HepG2 (cell line): ENCODE results near the gene VAPB. TPM values are rescaled to one million over a fixed set of nuclear protein-coding genes. Genes with fewer than 3 reads are reported as not detected.

Experiments
- ATAC-seq: fragments of 200-7000 bp; cut with Tn5 transposase; 3 replicates; pipeline ENCODE4 v1.9.1; 2020; ENCODE audit warnings: mild to moderate bottlenecking, moderate library complexity
- BruUV-seq: library from RNA; stranded (reverse); fragments of 400-500 nt; replicated peaks from 2 replicates; lab custom pipeline; 2021; lab: Mats Ljungman, UMichigan
- CTCF ChIA-PET: fragments of 300-600 bp; formaldehyde crosslinking; extraction: SDS; loops from one replicate; lab custom pipeline; 2021; ENCODE audit warnings: low total read pairs, inconsistent platforms, low intra/inter-chr PET ratio; lab: Yijun Ruan, JAX
- POLR2A ChIA-PET: fragments of 350-600 bp; sonication (Branson Sonifier 250); formaldehyde crosslinking; loops from one replicate; lab custom pipeline; 2020; ENCODE audit warnings: antibody characterized with exemption, inconsistent platforms; lab: Yijun Ruan, JAX
- DNase-seq: peaks from one replicate; pipeline ENCODE4 v3.0.0-alpha.2; 2015; ENCODE audit warnings: low spot score
- FAIRE-seq: peaks from 3 replicates; lab custom pipeline; 2011; peaks lifted over from hg19 to GRCh38; lab: Jason Lieb, UNC
- H2AFZ ChIP-seq: one replicate; pipeline ENCODE4 v1.6.1; 2011; ENCODE audit warnings: low read length, inconsistent platforms
- H3K27ac ChIP-seq: fragments of 300-600 bp; 3 replicates; pipeline ENCODE4 v1.8.0; 2011; ENCODE audit warnings: mixed run types, mild to moderate bottlenecking, mixed read lengths, low read length, inconsistent platforms; ENCODE audit not compliant: insufficient read depth; ENCODE audit errors: extremely low read length
- H3K27me3 ChIP-seq, 2 experiments: fragments of 200-600 bp in 1 of 2; 2 replicates in 1 of 2; 3 replicates in 1 of 2; pipeline versions ENCODE4 v1.6.0 to v1.8.0; 2011; ENCODE audit warnings: low read length in 2 of 2, mild to moderate bottlenecking in 2 of 2, moderate library complexity in 2 of 2, inconsistent platforms in 1 of 2; ENCODE audit not compliant: insufficient read depth in 2 of 2, control insufficient read depth in 1 of 2
- H3K36me3 ChIP-seq, 2 experiments: fragments of 200-600 bp in 1 of 2; replicated peaks in 1 of 2; 2 replicates in 1 of 2; 3 replicates in 1 of 2; pipeline versions ENCODE4 v1.5.1 to v1.8.0; 2011; ENCODE audit warnings: low read length in 2 of 2, inconsistent platforms in 1 of 2; ENCODE audit not compliant: insufficient read depth in 2 of 2, control insufficient read depth in 1 of 2
- H3K4me1 ChIP-seq: 2 replicates; pipeline ENCODE4 v1.5.1; 2012; ENCODE audit warnings: low read length, inconsistent platforms; ENCODE audit not compliant: insufficient read depth
- H3K4me2 ChIP-seq: 2 replicates; pipeline ENCODE4 v1.6.0; 2011; ENCODE audit warnings: low read depth, low read length, inconsistent platforms
- H3K4me3 ChIP-seq, 3 experiments: fragments of 200-600 bp in 1 of 3; sonication (generic), shearing (Covaris generic) in 1 of 3; replicated peaks in 1 of 3; 2 replicates each; pipeline ENCODE4 v1.5.1; 2011 to 2016; ENCODE audit warnings: low read length in 3 of 3, inconsistent platforms in 2 of 3, low read depth in 2 of 3, mild to moderate bottlenecking in 2 of 3, control low read depth in 1 of 3, mixed read lengths in 1 of 3; ENCODE audit not compliant: insufficient read depth in 1 of 3
- H3K79me2 ChIP-seq: one replicate; pipeline ENCODE4 v1.6.1; 2011; ENCODE audit warnings: low read length, inconsistent platforms; ENCODE audit not compliant: insufficient read depth
- H3K9ac ChIP-seq: 2 replicates; pipeline ENCODE4 v1.6.0; 2011; ENCODE audit warnings: mild to moderate bottlenecking, low read depth, low read length, inconsistent platforms; ENCODE audit not compliant: insufficient read depth
- H3K9me3 ChIP-seq: 2 replicates; pipeline ENCODE4 v1.5.1; 2012; ENCODE audit warnings: mild to moderate bottlenecking, low read length
- H4K20me1 ChIP-seq: 2 replicates; pipeline ENCODE4 v1.6.0; 2011; ENCODE audit warnings: inconsistent platforms, mild to moderate bottlenecking, low read length, moderate library complexity; ENCODE audit not compliant: insufficient read depth
- CENPX ChIP-seq: sonication (generic); formaldehyde crosslinking; IDR thresholded peaks from 2 replicates; pipeline ENCODE4 v1.9.0; 2021; ENCODE audit warnings: mild to moderate bottlenecking, missing genetic modification reagents, moderate library complexity
- ISX ChIP-seq: sonication (generic); formaldehyde crosslinking; conservative IDR thresholded peaks from 2 replicates; pipeline ENCODE4 v1.5.0; 2020; ENCODE audit warnings: missing genetic modification reagents
- KDM2A ChIP-seq: sonication (generic); formaldehyde crosslinking; IDR thresholded peaks from 2 replicates; pipeline ENCODE4 v1.4.0; 2020; ENCODE audit warnings: low read depth, missing genetic modification reagents, borderline replicate concordance
- KMT2A ChIP-seq: sonication (generic); formaldehyde crosslinking; IDR thresholded peaks from 2 replicates; pipeline ENCODE4 v1.4.0; 2020; ENCODE audit warnings: missing genetic modification reagents
- MAFK ChIP-seq, 2 experiments: IDR thresholded peaks in 1 of 2; conservative IDR thresholded peaks in 1 of 2; 2 replicates each; pipeline ENCODE4 v1.6.1; 2011; ENCODE audit warnings: improper control_type of control experiment in 2 of 2, low read length in 2 of 2
- ZNF737 ChIP-seq: sonication (generic); formaldehyde crosslinking; IDR thresholded peaks from 2 replicates; pipeline ENCODE4 v1.5.0; 2020; ENCODE audit warnings: missing genetic modification reagents, mild to moderate bottlenecking, borderline replicate concordance
- WGBS: methylation state at CpG from one replicate; pipeline ENCODE4 v1.1.6; 2017; ENCODE audit warnings: low lambda C conversion rate; 5-methylcytosine and 5-hydroxymethylcytosine counted together
- in situ Hi-C: cut with HindIII; loops from 2 replicates; pipeline ENCODE4 v1.10.0; 2017; ENCODE audit warnings: low pct_unique_long_range_greater_than_20kb; ENCODE audit not compliant: extremely low pct_ligation_motif_present
- intact Hi-C: fragments of 100-400 bp; cut with micrococcal nuclease; formaldehyde crosslinking; loops from one replicate; pipeline ENCODE4 v1.10.0; 2022; ENCODE audit not compliant: unreplicated experiment
- polyA plus RNA-seq, 8 experiments: library from polyadenylated mRNA; depleted of rRNA in 3 of 8; stranded (reverse) in 7 of 8; unstranded in 1 of 8; fragments of >200 nt; fragmentation: Illumina TruSeq in 4 of 8; extraction: Trizol in 4 of 8; gene quantifications; 2 replicates each; pipeline versions ENCODE4 v1.2.1 to v1.2.3, GENCODE V29; 2011 to 2016; ENCODE audit warnings: low read depth in 4 of 8, missing spikeins in 1 of 8, mixed read lengths in 1 of 8; ENCODE audit not compliant: insufficient read depth in 1 of 8
- total RNA-seq, 5 experiments: library from RNA; depleted of rRNA; stranded (reverse); fragments of >200 nt; fragmentation: Illumina TruSeq; extraction: Trizol; gene quantifications; 2 replicates each; pipeline ENCODE4 v1.2.3, GENCODE V29; 2016; ENCODE audit warnings: low read depth in 1 of 5

VAPB gene
- total and polyA plus RNA-seq, 2 of the 13 experiments (the other 11 are each of a cell fraction or from before 2014, with no cell fraction given), result 18.6 to 48.5 TPM

DNA sequence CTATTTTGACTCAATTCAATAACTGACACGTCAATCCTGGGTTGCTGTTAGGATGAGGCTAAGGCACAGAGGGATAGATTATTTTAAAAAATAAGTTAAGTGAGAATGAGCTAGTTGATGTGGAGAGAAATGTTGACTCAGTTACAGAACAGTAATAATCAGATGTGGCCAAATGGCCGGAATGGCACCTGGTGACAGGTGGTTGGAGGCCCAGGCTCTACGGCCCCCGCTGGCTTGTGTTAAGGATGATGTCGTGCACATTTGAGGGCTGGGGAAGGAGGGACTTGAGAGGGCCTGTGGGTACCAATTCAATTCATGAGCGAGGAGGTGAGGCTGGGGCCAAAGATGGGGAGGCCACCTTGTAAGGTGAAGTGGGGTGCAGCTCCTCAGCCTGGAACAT, 94.4 kb downstream of the VAPB start:
- Histone ChIP-seq H3K4me3 (no peak overlapping the region), H3K27me3 (peaks cover 0 to 21% of the 10 kb centered on the region in 2 experiments; a peak in 2 of 5 replicates), H3K79me2 (no peaks in the 10 kb centered on the region), H3K9ac (no peak overlapping the region), H3K9me3 (peaks cover 17% of the 10 kb centered on the region), H3K36me3 (no peaks in the 10 kb centered on the region), H3K4me1 (no peaks in the 10 kb centered on the region), H3K27ac (no peak overlapping the region), H3K4me2 (no peak overlapping the region), H4K20me1 (no peaks in the 10 kb centered on the region), H2AFZ (no peak overlapping the region)
- no peak for DNase-seq
- intact Hi-C loops, result no loop called here
- in situ Hi-C loops, result loop anchor here (10.0 kb wide), 1 partner anchor 361 kb away; no protein-coding TSS in a partner anchor
- CTCF ChIA-PET, result no interaction called here
- POLR2A ChIA-PET, result no interaction called here
- FAIRE-seq, result no peak
- ATAC-seq, result no peak
- 12% methylated on average over 6 of the region's 6 CpGs for WGBS
- no TSS peak for BruUV-seq
- TF ChIP-seq CENPX (CRISPR knock-in tag) (no peak), KMT2A (CRISPR knock-in tag) (no peak), KDM2A (CRISPR knock-in tag) (no peak), ISX (CRISPR knock-in tag) (no peak)

DNA sequence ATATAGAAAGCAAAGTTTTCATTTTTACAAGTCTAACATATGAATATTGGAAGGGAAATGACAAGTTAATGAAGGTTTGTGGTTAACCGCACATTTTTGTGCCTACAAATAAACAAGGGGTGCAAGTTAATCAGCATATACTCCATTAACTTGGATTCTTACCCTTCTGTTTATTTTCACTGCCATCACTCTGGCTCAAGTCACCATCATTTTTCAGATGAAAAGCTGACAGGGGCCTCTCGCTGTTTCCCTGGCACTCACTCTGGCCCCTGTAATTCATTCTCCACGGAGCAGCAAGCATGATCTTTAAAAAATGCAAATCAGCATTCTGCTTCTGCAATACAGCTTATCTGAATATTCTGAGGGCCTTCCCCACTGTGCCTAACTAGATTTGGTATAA, 96.4 kb downstream of the VAPB start:
- ATAC-seq (no peak), DNase-seq (no peak)
- H3K27me3 ChIP-seq, result peaks cover 0 to 21% of the 10 kb centered on the region in 2 experiments; a peak in 2 of 5 replicates

More for the DNA sequence above, 96.4 kb downstream of the VAPB start:
- ChIA-PET CTCF (no interaction called here), POLR2A (no interaction called here)
- H3K79me2 ChIP-seq, result no peaks in the 10 kb centered on the region
- H3K27ac ChIP-seq, result no peak overlapping the region
- BruUV-seq, result no TSS peak
- H3K9me3 ChIP-seq, result peaks cover 17% of the 10 kb centered on the region
- intact Hi-C loops (no loop called here), in situ Hi-C loops (loop anchor here (10.0 kb wide), 1 partner anchor 359 kb away; no protein-coding TSS in a partner anchor)
- no peak overlapping the region for H2AFZ ChIP-seq
- no peaks in the 10 kb centered on the region for H4K20me1 ChIP-seq
- no peak overlapping the region for H3K9ac ChIP-seq
- FAIRE-seq, result no peak
- no peaks in the 10 kb centered on the region for H3K36me3 ChIP-seq
- H3K4me3 ChIP-seq, result no peak overlapping the region
- H3K4me2 ChIP-seq, result no peak overlapping the region
- 17% methylated on average over 3 of the region's 3 CpGs for WGBS
- no peaks in the 10 kb centered on the region for H3K4me1 ChIP-seq
- TF ChIP-seq MAFK (conservative IDR thresholded peaks at IDR 0.05 in 1 of 2, IDR thresholded peaks at IDR 0.05 in 1 of 2; ENCODE audit: low read length in 2 of 2) (peak in 1 of 2 experiments; percentile 20; a peak in 2 of 4 replicates), ZNF737 (no peak)
